Kidney tubule cell (primary cell): ENCODE measurements around the gene CLCN4.

Experiments
- DNase-seq: peaks from one replicate; pipeline ENCODE4 v3.0.0-alpha.2; 2018; ENCODE audit warnings: low spot score

Gene CLCN4

DNA sequence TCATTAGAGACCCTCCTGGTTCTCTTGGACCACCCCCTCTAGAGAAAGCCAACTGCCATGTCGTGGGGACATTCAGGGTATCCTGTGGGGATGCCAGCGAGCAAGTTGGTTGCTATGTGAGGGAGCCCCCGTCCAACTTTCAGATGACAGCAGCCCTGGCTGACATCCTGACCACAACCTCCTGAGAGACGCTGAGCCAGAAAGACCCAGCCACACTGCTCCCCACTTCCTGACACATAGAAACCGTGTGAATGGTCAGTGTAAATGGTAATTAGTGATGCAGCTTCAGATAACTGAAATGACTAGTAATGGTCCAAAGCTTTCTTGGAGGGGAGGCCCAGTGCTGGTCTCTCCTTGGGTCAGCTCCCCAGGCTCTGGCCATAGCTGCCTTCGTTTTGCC is 10.8 kb downstream of the CLCN4 start:
- no peak for DNase-seq

DNA sequence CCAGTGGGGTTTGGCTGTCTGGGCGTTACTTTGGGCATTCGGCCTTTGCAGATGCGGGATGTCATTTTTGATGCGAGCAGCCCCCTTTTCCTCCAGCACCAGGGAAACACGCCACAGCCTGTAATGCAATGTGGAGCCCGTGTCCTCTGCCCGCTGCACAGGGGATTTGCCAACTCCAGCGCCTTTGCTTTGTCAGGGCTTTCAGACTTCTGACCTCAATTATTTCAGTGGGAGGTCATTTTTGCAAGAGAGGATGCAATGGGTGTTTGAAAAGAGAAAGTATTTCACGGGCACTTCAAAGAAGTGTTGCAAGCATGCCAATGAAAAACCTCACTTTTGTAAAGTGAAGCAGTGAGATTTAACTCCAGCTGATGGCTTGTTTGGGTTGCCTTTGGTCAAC is 11.5 kb downstream of the CLCN4 start:
- DNase-seq, result no peak

DNA sequence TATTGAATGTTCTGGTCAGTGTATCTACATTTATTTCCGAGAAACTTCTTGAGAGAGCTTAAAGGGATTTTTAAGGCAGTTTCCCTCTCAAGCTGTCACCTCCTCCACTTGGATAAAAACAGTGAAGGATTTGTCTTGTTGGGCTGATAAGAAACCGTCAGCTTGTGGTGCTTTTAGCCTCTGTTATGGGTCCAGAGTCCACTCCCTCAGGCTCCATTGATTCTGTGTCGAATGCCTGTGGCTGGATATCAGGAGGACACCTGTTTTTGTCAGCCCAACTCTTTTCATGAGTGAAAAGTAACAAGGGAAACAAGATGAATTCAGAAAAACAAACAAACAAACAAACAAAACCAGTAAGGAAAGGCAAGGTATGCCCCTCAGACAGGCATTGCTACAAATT is 12.4 kb downstream of the CLCN4 start:
- no peak for DNase-seq

- no peak for DNase-seq
Measured at GRCh38 chrX:10171249-10171648, 14.5 kb downstream of the CLCN4 start.

- peak; percentile 29 for DNase-seq
Measured at GRCh38 chrX:10172877-10173276, 16.1 kb downstream of the CLCN4 start.

DNA sequence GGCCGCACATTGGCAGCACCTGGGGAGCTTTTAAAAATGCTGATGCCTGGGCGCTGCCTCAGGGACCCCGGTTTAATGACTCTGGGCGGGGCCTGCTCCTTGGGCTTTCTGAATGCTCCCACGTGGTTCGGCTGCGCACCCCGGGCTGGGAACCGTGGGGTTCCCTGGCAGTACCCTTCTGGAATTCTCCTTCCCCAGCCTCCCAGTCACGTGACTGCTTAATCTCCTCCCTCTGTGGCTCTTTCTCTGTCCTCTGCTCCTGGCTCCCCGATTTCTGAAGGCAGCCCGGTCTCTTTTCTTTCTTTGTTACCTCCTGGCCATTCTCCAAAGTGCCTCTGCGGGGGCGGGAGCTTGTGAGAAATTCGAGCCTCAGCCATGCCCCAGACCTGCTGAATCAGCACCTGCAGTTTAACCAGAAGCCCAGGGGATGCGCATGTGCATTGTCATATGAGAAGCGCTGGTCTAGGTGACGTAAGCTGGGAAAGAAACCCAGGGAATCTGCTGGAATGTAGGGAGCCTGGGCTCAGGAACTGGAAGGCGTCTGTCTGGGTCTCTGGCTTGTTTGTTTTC is 16.6 kb downstream of the CLCN4 start:
- DNase-seq, result peak; percentile 87

DNA sequence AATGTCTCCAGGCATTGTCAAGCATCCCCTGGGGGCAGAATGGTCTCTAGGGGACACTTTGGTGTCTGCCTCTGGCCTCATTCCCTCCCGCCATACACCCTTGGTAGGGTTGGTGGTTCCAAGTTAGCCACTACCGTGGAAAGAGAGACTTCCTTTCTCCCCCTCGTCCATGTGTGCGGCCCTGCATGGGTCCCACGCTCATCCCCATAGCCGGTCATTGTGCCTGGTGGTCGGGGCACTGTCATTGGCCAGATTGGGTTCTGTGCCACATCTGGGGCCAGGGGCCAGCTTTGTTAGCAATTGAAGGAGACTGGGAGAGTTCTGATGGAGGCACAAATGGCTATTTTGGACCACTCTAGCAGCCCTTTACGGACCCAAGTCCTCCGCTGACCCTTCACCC is 17.3 kb downstream of the CLCN4 start:
- no peak for DNase-seq

DNA sequence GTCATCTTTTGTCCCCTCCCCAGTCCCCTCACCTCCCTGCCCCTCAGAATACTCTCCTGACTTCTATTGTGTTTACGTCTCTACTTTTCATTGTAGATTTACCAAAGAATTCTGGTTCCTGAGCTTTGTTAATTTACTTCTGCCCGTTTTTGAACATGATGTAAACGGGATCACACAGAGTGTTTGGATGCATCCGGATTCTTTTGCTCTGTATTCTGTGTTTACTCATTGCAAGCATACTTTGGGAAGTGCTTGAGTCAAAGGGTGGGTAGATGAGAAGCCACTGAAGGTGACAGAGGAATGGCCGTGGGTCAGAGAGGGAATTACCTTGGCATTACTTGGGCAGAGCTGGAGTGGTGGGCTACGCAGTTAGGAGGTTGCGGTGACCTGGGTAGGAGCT is 18.0 kb downstream of the CLCN4 start:
- DNase-seq, result no peak

GRCh38 chrX:10175319-10175871 is 18.6 kb downstream of the CLCN4 start:
- no peak for DNase-seq

DNA sequence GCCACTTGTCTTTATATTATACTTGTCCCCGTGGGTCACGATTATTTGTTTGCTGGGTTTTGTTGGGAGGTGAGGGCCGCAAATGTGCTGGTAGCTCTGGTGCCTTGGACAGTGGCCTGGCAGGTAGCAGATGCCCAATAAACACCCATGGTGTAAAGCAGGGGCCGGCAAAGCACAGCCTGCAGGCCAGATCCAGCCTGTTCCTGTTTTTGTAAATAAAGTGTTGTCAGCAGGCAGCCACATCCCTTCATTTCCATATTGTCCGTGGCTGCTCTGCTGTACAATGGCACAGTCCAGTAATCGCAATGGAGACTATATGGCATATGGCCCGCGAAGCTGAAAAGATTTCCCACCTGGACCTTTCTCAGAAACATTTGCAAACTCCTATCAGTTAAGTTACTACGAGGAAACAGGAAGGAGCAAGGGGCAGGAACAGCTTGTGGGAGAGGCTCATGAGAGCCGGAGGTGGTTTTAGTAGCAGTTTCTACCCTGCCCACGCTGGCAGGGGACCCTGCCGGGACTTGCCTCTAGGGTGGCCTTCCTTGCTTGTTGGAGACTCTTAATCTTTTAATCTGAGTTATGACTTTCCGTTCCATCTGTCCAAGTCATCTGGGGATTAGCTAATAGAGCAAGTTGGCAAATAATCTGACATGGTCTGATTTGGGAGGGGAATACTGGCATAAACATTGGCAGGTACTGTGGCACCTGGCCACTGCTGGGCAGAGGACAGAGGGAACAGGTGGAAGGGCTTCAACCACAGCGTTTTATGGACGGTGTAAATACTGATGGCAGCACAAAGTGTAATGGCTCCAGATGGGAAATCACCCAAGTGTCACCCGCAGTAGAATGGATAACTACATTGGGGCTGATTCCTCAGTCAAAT is 19.6 kb downstream of the CLCN4 start:
- no peak for DNase-seq

- DNase-seq, result no peak
Measured at GRCh38 chrX:10177004-10177396, 20.2 kb downstream of the CLCN4 start.

GRCh38 chrX:10177601-10178000 is 20.8 kb downstream of the CLCN4 start:
- no peak for DNase-seq

DNA sequence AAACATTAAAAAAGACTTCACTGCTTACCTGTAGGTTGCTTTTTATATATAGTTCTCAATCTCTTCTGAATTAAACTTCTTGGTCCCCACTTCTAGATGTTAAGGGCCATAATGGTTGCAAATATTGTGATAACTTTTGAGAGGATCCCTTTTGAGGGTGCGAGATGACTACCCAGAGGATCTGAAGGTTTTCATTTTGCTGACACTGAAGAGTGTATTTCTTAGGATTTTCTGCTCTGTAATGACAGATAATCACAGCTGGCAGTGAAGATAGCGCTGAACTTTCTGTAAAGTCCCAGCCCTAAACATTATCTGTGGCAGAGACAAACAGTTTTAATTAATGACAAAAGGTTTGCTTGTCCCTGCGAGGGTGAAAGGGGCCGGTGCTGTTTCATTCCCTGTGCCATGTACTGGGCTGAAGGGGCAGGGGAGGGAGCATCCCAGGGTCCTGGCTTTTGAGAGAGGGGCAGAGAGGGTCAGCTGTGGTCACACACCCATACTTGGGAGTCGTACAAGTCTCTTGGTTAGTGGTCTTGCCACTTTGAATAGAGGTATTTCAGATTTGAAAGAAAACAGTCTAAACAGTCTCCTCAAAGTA is 22.2 kb downstream of the CLCN4 start:
- no peak for DNase-seq

- no peak for DNase-seq
Measured at GRCh38 chrX:10183760-10184159, 27.0 kb downstream of the CLCN4 start.

GRCh38 chrX:10184411-10184810 is 27.6 kb downstream of the CLCN4 start:
- DNase-seq, result no peak

DNA sequence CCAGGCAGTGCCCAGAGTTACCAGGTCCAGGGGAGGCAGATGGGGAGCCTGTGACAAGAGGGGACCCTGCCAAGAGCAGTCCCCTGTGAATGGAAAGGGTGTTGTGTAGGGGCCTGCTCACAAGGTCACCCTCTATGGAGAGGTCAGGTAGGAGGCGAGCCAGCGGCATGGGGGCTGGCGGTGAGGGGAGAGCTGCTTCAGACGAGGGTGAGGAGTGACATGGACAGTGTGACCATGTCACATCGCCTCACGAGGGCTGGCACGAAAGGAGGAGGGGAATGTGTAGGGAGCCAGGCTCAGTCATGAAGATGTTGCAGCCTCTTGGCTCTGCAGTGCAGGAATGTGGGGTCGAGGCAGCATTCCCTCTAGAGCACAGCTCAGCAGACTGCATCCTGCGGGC is 29.6 kb downstream of the CLCN4 start:
- DNase-seq, result no peak

- no peak for DNase-seq
Measured at GRCh38 chrX:10187421-10187820, 30.6 kb downstream of the CLCN4 start.

GRCh38 chrX:10189317-10190268 is 32.8 kb downstream of the CLCN4 start:
- DNase-seq, result peak; percentile 69

- peak; percentile 75 for DNase-seq
Measured at GRCh38 chrX:10190367-10190766, 33.6 kb downstream of the CLCN4 start.

- DNase-seq, result no peak
Measured at GRCh38 chrX:10193587-10193986, 36.8 kb downstream of the CLCN4 start.

- no peak for DNase-seq
Measured at GRCh38 chrX:10195425-10195824, 38.6 kb downstream of the CLCN4 start.

DNA sequence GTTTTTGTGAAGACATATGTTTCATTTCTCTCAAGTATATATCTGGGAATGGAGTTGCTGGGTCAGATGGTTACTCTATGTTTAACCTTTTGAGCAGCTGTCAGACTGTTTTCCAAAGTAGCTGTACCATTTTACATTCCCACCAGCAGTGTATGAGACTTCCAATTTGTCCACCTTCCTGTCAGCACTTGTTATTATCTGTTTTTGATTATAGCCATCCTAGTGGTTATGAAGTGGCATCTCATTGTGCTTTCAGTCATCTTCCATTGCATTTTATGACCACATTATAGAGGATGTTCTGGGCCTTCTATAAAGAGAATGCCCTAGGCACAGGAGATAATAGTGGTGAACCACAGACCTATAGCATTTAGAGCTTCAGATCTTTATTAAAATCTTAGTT is 39.2 kb downstream of the CLCN4 start:
- no peak for DNase-seq
